Parathyroid adenoma (tissue), 2 donors: ENCODE results near the gene ADORA1.

Experiments used
- H2AFZ ChIP-seq: fragments of 300-600 bp; sonication (generic); one replicate; pipeline ENCODE4 v1.7.0; 2017; ENCODE audit warnings: antibody characterized with exemption, mild to moderate bottlenecking
- H3K27ac ChIP-seq: fragments of 300-600 bp; sonication (generic); one replicate; pipeline ENCODE4 v1.7.0; 2017
- H3K27me3 ChIP-seq: fragments of 300-600 bp; sonication (generic); one replicate; pipeline ENCODE4 v1.7.0; 2017; ENCODE audit warnings: low read length; ENCODE audit not compliant: control insufficient read depth, insufficient read depth
- H3K36me3 ChIP-seq: fragments of 300-600 bp; sonication (generic); one replicate; pipeline ENCODE4 v1.7.0; 2017; ENCODE audit warnings: low read length; ENCODE audit not compliant: control insufficient read depth, insufficient read depth
- H3K4me1 ChIP-seq: fragments of 300-600 bp; sonication (generic); one replicate; pipeline ENCODE4 v1.7.0; 2017; ENCODE audit warnings: control low read depth
- H3K4me2 ChIP-seq: fragments of 300-600 bp; sonication (generic); one replicate; pipeline ENCODE4 v1.7.0; 2017; ENCODE audit warnings: low read length
- H3K4me3 ChIP-seq: fragments of 300-600 bp; sonication (generic); one replicate; pipeline ENCODE4 v1.7.0; 2017; ENCODE audit warnings: low read depth, low read length
- H3K79me2 ChIP-seq: fragments of 300-600 bp; sonication (generic); one replicate; pipeline ENCODE4 v1.7.0; 2017; ENCODE audit warnings: control low read depth
- H3K9ac ChIP-seq: fragments of 300-600 bp; sonication (generic); one replicate; pipeline ENCODE4 v1.7.0; 2017; ENCODE audit warnings: mild to moderate bottlenecking
- H3K9me3 ChIP-seq: fragments of 300-600 bp; sonication (generic); one replicate; pipeline ENCODE4 v1.7.0; 2017; ENCODE audit warnings: low read length; ENCODE audit not compliant: control insufficient read depth
- TF ChIP-seq, protein P1 (sequence below): fragments of 300-600 bp; sonication (generic); IDR thresholded peaks from one replicate; pipeline ENCODE4 v1.7.0; 2017; ENCODE audit warnings: antibody characterized with exemption, mild to moderate bottlenecking
- donor health status: primary hyperparathyroidism.

Gene ADORA1

DNA sequence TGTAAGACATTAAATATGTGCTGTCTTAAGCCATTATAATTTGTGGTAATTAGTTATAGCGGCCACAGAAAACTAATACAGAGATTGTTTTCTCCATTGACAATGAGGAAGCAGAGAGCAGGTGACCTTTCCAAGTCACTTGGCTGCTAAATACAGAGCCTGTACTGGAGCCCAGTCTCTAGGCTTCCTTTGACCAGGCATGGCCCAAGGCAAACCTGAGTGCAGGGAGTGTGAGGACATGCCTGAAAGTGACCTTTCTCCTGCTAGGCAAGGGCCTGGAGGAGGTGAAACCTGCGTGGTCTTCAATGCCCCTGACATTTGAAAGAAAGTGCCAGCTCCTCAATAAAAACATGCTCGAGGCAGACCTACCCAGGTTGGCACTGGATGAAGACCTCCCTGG, 71.5 kb downstream of the ADORA1 start:
- no peaks in the 10 kb centered on the region for H3K27me3 ChIP-seq
- H3K36me3 ChIP-seq, result no peaks in the 10 kb centered on the region
- TF ChIP-seq, protein P1, sequence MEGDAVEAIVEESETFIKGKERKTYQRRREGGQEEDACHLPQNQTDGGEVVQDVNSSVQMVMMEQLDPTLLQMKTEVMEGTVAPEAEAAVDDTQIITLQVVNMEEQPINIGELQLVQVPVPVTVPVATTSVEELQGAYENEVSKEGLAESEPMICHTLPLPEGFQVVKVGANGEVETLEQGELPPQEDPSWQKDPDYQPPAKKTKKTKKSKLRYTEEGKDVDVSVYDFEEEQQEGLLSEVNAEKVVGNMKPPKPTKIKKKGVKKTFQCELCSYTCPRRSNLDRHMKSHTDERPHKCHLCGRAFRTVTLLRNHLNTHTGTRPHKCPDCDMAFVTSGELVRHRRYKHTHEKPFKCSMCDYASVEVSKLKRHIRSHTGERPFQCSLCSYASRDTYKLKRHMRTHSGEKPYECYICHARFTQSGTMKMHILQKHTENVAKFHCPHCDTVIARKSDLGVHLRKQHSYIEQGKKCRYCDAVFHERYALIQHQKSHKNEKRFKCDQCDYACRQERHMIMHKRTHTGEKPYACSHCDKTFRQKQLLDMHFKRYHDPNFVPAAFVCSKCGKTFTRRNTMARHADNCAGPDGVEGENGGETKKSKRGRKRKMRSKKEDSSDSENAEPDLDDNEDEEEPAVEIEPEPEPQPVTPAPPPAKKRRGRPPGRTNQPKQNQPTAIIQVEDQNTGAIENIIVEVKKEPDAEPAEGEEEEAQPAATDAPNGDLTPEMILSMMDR, result no peak
- no peak overlapping the region for H3K4me2 ChIP-seq
- H3K9ac ChIP-seq, result no peak overlapping the region
- no peak overlapping the region for H3K4me3 ChIP-seq
- H3K27ac ChIP-seq, result no peak overlapping the region
- H3K4me1 ChIP-seq, result no peaks in the 10 kb centered on the region
- no peaks in the 10 kb centered on the region for H3K79me2 ChIP-seq
- no peaks in the 10 kb centered on the region for H3K9me3 ChIP-seq
- no peak overlapping the region for H2AFZ ChIP-seq

DNA sequence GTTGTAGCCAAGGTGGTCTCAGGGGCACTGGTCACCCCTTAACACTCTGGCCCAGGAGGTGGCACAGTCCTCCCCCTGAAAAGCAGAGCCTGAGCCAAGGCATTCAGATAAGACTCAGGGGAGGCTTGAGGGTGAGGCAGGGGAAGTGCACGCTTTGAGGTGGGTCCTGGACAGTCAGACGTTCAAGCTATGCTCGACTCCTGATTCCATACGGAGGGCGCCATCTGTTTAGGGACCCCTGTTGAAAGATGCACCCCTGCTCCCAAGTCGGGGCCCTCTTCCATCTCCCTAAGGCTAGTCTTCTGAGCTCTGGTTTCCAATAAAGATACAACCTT, 71.9 kb downstream of the ADORA1 start:
- H3K4me1 ChIP-seq, result no peaks in the 10 kb centered on the region
- no peak overlapping the region for H3K4me3 ChIP-seq
- no peak overlapping the region for H2AFZ ChIP-seq
- no peaks in the 10 kb centered on the region for H3K27me3 ChIP-seq
- H3K9me3 ChIP-seq, result no peaks in the 10 kb centered on the region
- no peaks in the 10 kb centered on the region for H3K79me2 ChIP-seq
- TF ChIP-seq, protein P1, result no peak
- no peak overlapping the region for H3K9ac ChIP-seq
- no peaks in the 10 kb centered on the region for H3K36me3 ChIP-seq
- H3K27ac ChIP-seq, result no peak overlapping the region
- H3K4me2 ChIP-seq, result no peak overlapping the region

DNA sequence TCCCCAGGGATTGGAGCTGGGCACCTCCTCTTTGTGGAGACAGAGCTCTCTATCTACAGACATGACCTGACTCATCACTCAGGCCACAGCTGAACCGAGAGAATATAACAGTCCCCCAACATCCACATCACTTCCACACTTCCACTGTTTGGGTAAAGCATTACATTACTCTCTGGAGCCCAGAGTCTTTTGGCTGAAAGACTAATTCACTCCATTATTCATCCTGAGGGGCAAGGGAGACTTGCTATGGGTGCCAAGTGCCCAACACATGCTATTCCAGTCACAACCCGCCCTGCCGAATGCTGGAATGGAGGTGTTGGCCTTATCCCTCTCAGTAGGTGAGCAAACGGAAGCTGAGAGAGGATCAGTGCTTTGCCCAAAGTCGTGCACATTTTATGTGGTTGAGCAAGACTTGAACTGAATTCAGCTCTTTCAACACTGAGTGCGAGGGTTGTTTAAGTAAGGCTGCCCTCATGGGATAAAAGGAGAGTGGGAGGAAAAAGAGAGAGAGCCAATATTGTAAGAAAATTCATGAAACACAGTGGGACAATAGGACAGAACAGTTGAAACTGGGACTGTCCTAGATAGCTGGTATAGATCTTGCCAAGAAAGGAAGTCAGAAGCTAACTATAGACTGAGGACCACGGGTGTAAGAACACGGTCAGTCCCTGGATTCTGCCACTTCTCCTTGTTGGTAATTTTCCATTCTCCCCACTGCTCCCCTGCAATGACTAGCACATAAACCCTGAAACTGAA, 72.5 kb downstream of the ADORA1 start:
- Histone ChIP-seq H3K9me3 (no peaks in the 10 kb centered on the region), H3K4me3 (no peak overlapping the region), H3K9ac (no peak overlapping the region), H3K4me1 (no peaks in the 10 kb centered on the region), H3K27ac (no peak overlapping the region), H3K36me3 (no peaks in the 10 kb centered on the region), H3K27me3 (no peaks in the 10 kb centered on the region), H2AFZ (no peak overlapping the region), H3K4me2 (no peak overlapping the region), H3K79me2 (no peaks in the 10 kb centered on the region)
- TF ChIP-seq, protein P1, result no peak

DNA sequence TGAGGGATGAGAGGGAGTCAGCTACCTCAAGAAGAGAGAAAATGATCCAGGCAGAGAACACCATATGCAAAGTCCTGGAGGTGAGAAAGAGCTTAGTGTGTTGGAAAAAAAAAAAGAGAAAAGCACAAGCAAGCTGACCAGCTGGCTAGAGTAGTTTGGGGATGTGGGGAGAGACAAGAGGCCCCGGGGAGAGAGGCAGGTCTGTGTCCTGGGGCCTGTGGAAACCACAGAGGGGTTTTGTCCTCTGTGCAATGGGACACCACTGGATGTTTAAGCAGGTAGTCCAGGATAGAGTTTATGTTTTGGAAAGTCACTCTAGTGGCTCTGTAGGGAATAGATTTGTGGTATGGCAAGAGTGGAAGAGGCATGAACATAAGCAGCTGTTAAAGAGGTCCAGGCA, 73.4 kb downstream of the ADORA1 start:
- TF ChIP-seq, protein P1, result no peak
- Histone ChIP-seq H2AFZ (no peak overlapping the region), H3K27me3 (no peaks in the 10 kb centered on the region), H3K4me3 (no peak overlapping the region), H3K36me3 (no peaks in the 10 kb centered on the region), H3K9me3 (no peaks in the 10 kb centered on the region), H3K9ac (no peak overlapping the region), H3K79me2 (no peaks in the 10 kb centered on the region), H3K4me1 (no peaks in the 10 kb centered on the region), H3K27ac (no peak overlapping the region), H3K4me2 (no peak overlapping the region)

DNA sequence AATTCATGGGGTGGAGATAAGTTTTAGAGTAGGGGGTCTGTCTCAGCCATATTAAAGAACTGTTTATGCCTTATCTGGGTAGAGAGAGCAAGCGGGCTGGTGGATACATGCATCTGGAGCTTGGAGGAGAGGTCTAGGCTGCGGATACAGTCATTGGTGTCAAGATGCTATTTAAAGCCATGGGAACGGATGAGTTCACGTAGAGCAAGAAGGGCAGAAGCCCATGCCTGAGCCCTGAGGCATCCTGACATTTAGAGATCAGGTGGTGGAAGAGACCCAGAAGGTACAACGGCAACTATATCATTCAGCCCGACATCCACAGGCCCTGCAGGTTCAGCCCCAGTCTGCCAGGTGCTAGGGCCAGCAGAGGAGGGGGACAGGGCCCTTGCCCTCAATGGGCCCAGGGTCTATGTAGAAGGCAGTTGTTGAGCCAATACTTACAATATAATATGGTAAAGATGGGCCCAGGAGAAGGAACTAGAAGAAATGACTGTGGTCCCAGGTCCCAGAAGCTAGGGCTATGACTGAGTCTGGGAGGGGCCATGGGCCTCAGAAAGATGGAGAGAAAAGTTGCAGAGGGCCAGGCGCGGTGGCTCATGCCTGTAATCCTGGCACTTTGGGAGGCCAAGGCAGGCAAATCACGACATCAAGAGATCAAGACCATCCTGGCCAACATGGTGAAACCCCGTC, 74.1 kb downstream of the ADORA1 start:
- TF ChIP-seq, protein P1, result no peak
- Histone ChIP-seq H3K79me2 (no peaks in the 10 kb centered on the region), H3K27ac (no peak overlapping the region), H3K9ac (no peak overlapping the region), H2AFZ (no peak overlapping the region), H3K4me3 (no peak overlapping the region), H3K27me3 (no peaks in the 10 kb centered on the region), H3K36me3 (no peaks in the 10 kb centered on the region), H3K4me2 (no peak overlapping the region), H3K9me3 (no peaks in the 10 kb centered on the region), H3K4me1 (no peaks in the 10 kb centered on the region)
